GM06990 (cell line): ENCODE data around the gene SRC.

Experiments used
- DNase-seq: peaks from one replicate; pipeline ENCODE4 v3.0.0-alpha.2; 2011; ENCODE audit not compliant: insufficient read length; ENCODE audit errors: extremely low read depth
- H3K27me3 ChIP-seq: replicated peaks from 2 replicates; pipeline ENCODE4 v1.6.0; 2011; ENCODE audit warnings: low read length; ENCODE audit not compliant: control insufficient read depth, insufficient read depth
- H3K36me3 ChIP-seq: 2 replicates; pipeline ENCODE4 v1.5.1; 2011; ENCODE audit warnings: low read length; ENCODE audit not compliant: control insufficient read depth, insufficient read depth
- H3K4me3 ChIP-seq: replicated peaks from 2 replicates; pipeline ENCODE4 v1.5.1; 2011; ENCODE audit warnings: low read depth, mild to moderate bottlenecking, control low read depth, low read length
- CTCF ChIP-seq: IDR thresholded peaks from 2 replicates; pipeline ENCODE4 v1.5.1; 2011; ENCODE audit warnings: low read length, control low read depth, mild to moderate bottlenecking, inconsistent platforms; ENCODE audit not compliant: insufficient read depth, poor library complexity, severe bottlenecking

Gene SRC

GRCh38 chr20:37323985-37324384, 22.0 kb upstream of the SRC start:
- TF ChIP-seq CTCF: no peak
- H3K4me3 ChIP-seq: no peak overlapping the region
- peaks cover 1% of the 10 kb centered on the region; the same call in 1 of the 2 replicates for H3K36me3 ChIP-seq
- no peak for DNase-seq
- no peaks in the 10 kb centered on the region for H3K27me3 ChIP-seq

GRCh38 chr20:37325206-37325605, 20.7 kb upstream of the SRC start:
- TF ChIP-seq CTCF: no peak
- DNase-seq: no peak
- Histone ChIP-seq H3K36me3 (no peaks in the 10 kb centered on the region), H3K4me3 (no peak overlapping the region), H3K27me3 (no peaks in the 10 kb centered on the region)

- TF ChIP-seq CTCF: no peak
- Histone ChIP-seq H3K27me3 (no peaks in the 10 kb centered on the region), H3K4me3 (no peak overlapping the region), H3K36me3 (no peaks in the 10 kb centered on the region)
- no peak for DNase-seq
Measured at GRCh38 chr20:37326666-37327065, 19.3 kb upstream of the SRC start.

- Histone ChIP-seq H3K36me3 (no peaks in the 10 kb centered on the region), H3K4me3 (no peak overlapping the region), H3K27me3 (no peaks in the 10 kb centered on the region)
- DNase-seq: no peak
- TF ChIP-seq CTCF: no peak
Measured at GRCh38 chr20:37327748-37328147, 18.2 kb upstream of the SRC start.

- no peak for TF ChIP-seq CTCF
- Histone ChIP-seq H3K27me3 (no peaks in the 10 kb centered on the region), H3K4me3 (no peak overlapping the region), H3K36me3 (no peaks in the 10 kb centered on the region)
- DNase-seq: no peak
Measured at GRCh38 chr20:37328149-37328945, 17.6 kb upstream of the SRC start.
